HCT116 (cell line): ENCODE data around the gene ALB. TPM values are rescaled to one million over a fixed set of nuclear protein-coding genes. Genes with fewer than 3 reads are reported as not detected.

ENCODE experiments used
- ATAC-seq: fragments of 200-7000 bp; cut with Tn5 transposase; 2 replicates; pipeline ENCODE4 v1.9.1; 2020; ENCODE audit warnings: mild to moderate bottlenecking, moderate library complexity
- BruUV-seq: library from RNA; stranded (reverse); fragments of 400-500 nt; replicated peaks from 2 replicates; lab custom pipeline; 2021; lab: Mats Ljungman, UMichigan
- CTCF ChIA-PET: fragments of 300-600 bp; sonication (Branson Sonifier 250); formaldehyde crosslinking; loops from one replicate; lab custom pipeline; 2021; ENCODE audit warnings: antibody characterized with exemption; lab: Charles Lee
- POLR2A ChIA-PET: fragments of 300-600, 350-600 bp; sonication (Branson Sonifier 250); formaldehyde crosslinking; loops from one replicate; lab custom pipeline; 2021; ENCODE audit warnings: antibody characterized with exemption; lab: Charles Lee
- RAD21 ChIA-PET, 2 experiments: fragments of 300-600 bp; sonication (Branson Sonifier 250); formaldehyde crosslinking; loops; one replicate each; lab custom pipeline; 2023; ENCODE audit warnings: low total read pairs in 2 of 2; ENCODE audit not compliant: uncharacterized antibody in 2 of 2, unreplicated experiment in 2 of 2, low non-redundant PET in 1 of 2; lab: Charles Lee
- DNase-seq: peaks from one replicate; pipeline ENCODE4 v3.0.0-alpha.2; 2010; ENCODE audit warnings: low read depth, low spot score
- H2AFZ ChIP-seq: fragments of 200-600 bp; shearing (Covaris generic), sonication (generic); 2 replicates; pipeline ENCODE4 v1.6.1; 2017; ENCODE audit warnings: low read depth, mixed run types, mixed read lengths, antibody characterized with exemption, low read length; ENCODE audit not compliant: poor library complexity, severe bottlenecking
- H3K27ac ChIP-seq: 2 replicates; pipeline ENCODE4 v1.5.1; 2012; ENCODE audit warnings: low read depth, low read length
- H3K27me3 ChIP-seq: fragments of 200-600 bp; sonication (generic); 2 replicates; pipeline ENCODE4 v1.6.1; 2016; ENCODE audit warnings: mixed run types, low read length, mixed read lengths; ENCODE audit not compliant: insufficient read depth
- H3K36me3 ChIP-seq, 2 experiments: fragments of 200-500 bp in 1 of 2; fragments of 200-600 bp in 1 of 2; sonication (Bioruptor generic) in 1 of 2; sonication (generic) in 1 of 2; 2 replicates each; pipeline versions ENCODE4 v1.5.1 to v1.6.1; 2014 to 2016; ENCODE audit warnings: low read length in 2 of 2, inconsistent platforms in 1 of 2, mixed read lengths in 1 of 2, mixed run types in 1 of 2; ENCODE audit not compliant: insufficient read depth in 2 of 2, control insufficient read depth in 1 of 2
- H3K4me1 ChIP-seq, 2 experiments: fragments of 200-600 bp in 1 of 2; sonication (generic) in 1 of 2; 2 replicates each; pipeline versions ENCODE4 v1.5.1 to v1.6.1; 2012 to 2017; ENCODE audit warnings: low read length in 2 of 2, inconsistent platforms in 1 of 2, mild to moderate bottlenecking in 1 of 2, mixed read lengths in 1 of 2, mixed run types in 1 of 2, moderate library complexity in 1 of 2; ENCODE audit not compliant: insufficient read depth in 2 of 2, control insufficient read depth in 1 of 2
- H3K4me2 ChIP-seq: fragments of 200-600 bp; sonication (generic); 2 replicates; pipeline ENCODE4 v1.6.1; 2017; ENCODE audit warnings: mixed run types, low read length, mixed read lengths
- H3K4me3 ChIP-seq, 2 experiments: fragments of 200-600 bp in 1 of 2; sonication (generic) in 1 of 2; replicated peaks in 1 of 2; 2 replicates each; pipeline ENCODE4 v1.5.1; 2011 to 2016; ENCODE audit warnings: low read length in 2 of 2, control low read depth in 1 of 2, low read depth in 1 of 2, mild to moderate bottlenecking in 1 of 2, mixed read lengths in 1 of 2, mixed run types in 1 of 2
- H3K79me2 ChIP-seq: fragments of 200-600 bp; sonication (generic); 2 replicates; pipeline ENCODE4 v1.6.1; 2017; ENCODE audit warnings: mild to moderate bottlenecking, mixed run types, low read length, moderate library complexity, mixed read lengths; ENCODE audit not compliant: insufficient read depth
- H3K9ac ChIP-seq: fragments of 200-600 bp; sonication (generic); 2 replicates; pipeline ENCODE4 v1.6.1; 2016; ENCODE audit warnings: low read length, mixed read lengths
- H3K9me2 ChIP-seq: fragments of 200-600 bp; sonication (generic), shearing (Covaris generic); 2 replicates; pipeline ENCODE4 v1.6.1; 2017; ENCODE audit warnings: mixed run types, mild to moderate bottlenecking, moderate library complexity; ENCODE audit not compliant: insufficient read depth
- H3K9me3 ChIP-seq, 2 experiments: fragments of 200-500 bp in 1 of 2; fragments of 200-600 bp in 1 of 2; sonication (Bioruptor generic) in 1 of 2; sonication (generic) in 1 of 2; 2 replicates each; pipeline ENCODE4 v1.6.1; 2014 to 2017; ENCODE audit warnings: low read length in 2 of 2, mixed read lengths in 2 of 2, inconsistent platforms in 1 of 2, low read depth in 1 of 2, mild to moderate bottlenecking in 1 of 2, mixed run types in 1 of 2, moderate library complexity in 1 of 2; ENCODE audit not compliant: control insufficient read depth in 1 of 2, insufficient read depth in 1 of 2
- H4K20me1 ChIP-seq: fragments of 200-600 bp; sonication (generic), shearing (Covaris generic); 2 replicates; pipeline ENCODE4 v1.6.1; 2017; ENCODE audit warnings: mixed run types, mild to moderate bottlenecking, moderate library complexity; ENCODE audit not compliant: insufficient read depth
- ELF1 ChIP-seq: IDR thresholded peaks from 2 replicates; pipeline ENCODE4 v1.6.1; 2012; ENCODE audit warnings: low read depth, borderline replicate concordance
- EZH2 ChIP-seq: fragments of 200-600 bp; sonication (generic); IDR thresholded peaks from 2 replicates; pipeline ENCODE4 v1.6.1; 2017; ENCODE audit warnings: antibody characterized with exemption, mixed run types
- EZH2phosphoT487 ChIP-seq: fragments of 200-600 bp; IDR thresholded peaks from 2 replicates; pipeline ENCODE4 v1.6.1; 2018; ENCODE audit warnings: antibody characterized with exemption, borderline replicate concordance
- FOSL1 ChIP-seq: IDR thresholded peaks from 2 replicates; pipeline ENCODE4 v1.6.1; 2012; ENCODE audit warnings: low read depth
- JUND ChIP-seq: IDR thresholded peaks from 2 replicates; pipeline ENCODE4 v1.6.1; 2012
- YY1 ChIP-seq: IDR thresholded peaks from 2 replicates; pipeline ENCODE4 v1.6.1; 2011; ENCODE audit warnings: low read length, low read depth, moderate library complexity, mild to moderate bottlenecking; ENCODE audit not compliant: insufficient replicate concordance; ENCODE audit errors: extremely low read depth
- intact Hi-C: fragments of 100-400 bp; cut with micrococcal nuclease; formaldehyde crosslinking; loops from 2 replicates; pipeline ENCODE4 v1.10.0; 2022
- total RNA-seq: library from RNA; stranded (reverse); gene quantifications from one replicate; pipeline ENCODE4 v1.2.1, GENCODE V29; 2021; ENCODE audit not compliant: unreplicated experiment
- TF ChIP-seq, protein P1 (sequence below): IDR thresholded peaks from 2 replicates; pipeline ENCODE4 v1.6.1; 2011; ENCODE audit warnings: mild to moderate bottlenecking, low read length, moderate library complexity; ENCODE audit not compliant: insufficient replicate concordance; ENCODE audit errors: extremely low read depth

Gene ALB
- total RNA-seq, 1 experiment from 2014 or later: 26.7 TPM

GRCh38 chr4:73454920-73455319 is 50.8 kb downstream of the ALB start (continued):
- TF ChIP-seq ELF1: no peak

DNA sequence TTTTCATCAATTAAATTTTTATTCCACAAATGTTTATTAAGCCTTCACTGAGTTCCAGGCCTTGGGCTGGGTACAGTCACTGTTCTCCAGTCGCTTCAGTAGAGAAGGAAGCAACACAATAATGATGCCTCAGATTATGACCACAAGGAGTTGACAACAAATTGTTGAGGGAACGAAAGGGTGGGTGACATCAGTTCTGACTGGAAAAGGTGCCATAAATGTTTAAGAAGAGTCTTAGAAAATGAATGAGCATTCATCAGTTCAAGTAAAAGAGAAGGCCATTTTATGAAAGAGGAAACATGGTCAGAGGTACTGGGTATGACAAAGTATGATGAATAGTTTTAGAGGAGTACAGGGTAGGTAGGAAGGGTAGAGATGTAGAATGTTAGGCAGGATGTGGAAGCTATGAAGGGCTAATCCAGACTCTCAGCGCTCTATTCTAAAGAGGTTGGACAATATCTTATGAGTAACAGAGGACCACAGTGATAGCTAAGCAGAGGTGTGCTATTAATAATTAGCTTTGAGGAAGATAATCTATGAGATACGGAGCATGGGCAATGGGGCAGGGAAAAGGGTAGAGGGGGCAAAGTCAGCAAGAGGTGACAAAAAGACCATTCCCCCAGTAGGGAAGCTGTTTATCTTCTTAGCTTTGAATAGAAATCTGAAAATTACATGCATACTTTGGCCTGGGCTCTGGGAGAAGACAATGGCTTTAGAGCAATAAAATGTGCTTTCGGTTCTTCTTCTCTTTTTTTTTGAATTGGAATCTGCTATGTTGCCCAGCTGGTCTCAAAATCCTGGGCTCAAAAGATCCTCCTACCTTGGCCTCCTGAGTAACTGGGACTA is 52.3 kb downstream of the ALB start:
- Histone ChIP-seq H3K9me2 (no peaks in the 10 kb centered on the region), H3K27ac (no peak overlapping the region), H3K27me3 (no peaks in the 10 kb centered on the region), H3K36me3 (no peaks in the 10 kb centered on the region), H2AFZ (no peak overlapping the region), H3K4me2 (no peak overlapping the region), H3K4me1 (no peaks in the 10 kb centered on the region), H3K4me3 (no peak overlapping the region), H3K9me3 (no peaks in the 10 kb centered on the region), H3K9ac (no peak overlapping the region), H4K20me1 (no peaks in the 10 kb centered on the region), H3K79me2 (no peaks in the 10 kb centered on the region)
- no TSS peak for BruUV-seq
- TF ChIP-seq YY1 (no peak), JUND (no peak), EZH2phosphoT487 (no peak), EZH2 (no peak), FOSL1 (no peak)
- TF ChIP-seq, protein P1, sequence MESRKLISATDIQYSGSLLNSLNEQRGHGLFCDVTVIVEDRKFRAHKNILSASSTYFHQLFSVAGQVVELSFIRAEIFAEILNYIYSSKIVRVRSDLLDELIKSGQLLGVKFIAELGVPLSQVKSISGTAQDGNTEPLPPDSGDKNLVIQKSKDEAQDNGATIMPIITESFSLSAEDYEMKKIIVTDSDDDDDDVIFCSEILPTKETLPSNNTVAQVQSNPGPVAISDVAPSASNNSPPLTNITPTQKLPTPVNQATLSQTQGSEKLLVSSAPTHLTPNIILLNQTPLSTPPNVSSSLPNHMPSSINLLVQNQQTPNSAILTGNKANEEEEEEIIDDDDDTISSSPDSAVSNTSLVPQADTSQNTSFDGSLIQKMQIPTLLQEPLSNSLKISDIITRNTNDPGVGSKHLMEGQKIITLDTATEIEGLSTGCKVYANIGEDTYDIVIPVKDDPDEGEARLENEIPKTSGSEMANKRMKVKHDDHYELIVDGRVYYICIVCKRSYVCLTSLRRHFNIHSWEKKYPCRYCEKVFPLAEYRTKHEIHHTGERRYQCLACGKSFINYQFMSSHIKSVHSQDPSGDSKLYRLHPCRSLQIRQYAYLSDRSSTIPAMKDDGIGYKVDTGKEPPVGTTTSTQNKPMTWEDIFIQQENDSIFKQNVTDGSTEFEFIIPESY: no peak
- DNase-seq (no peak), ATAC-seq (no peak)
- ChIA-PET RAD21 (interaction anchor here in 1 of 2 experiments (0.6 kb wide), 1 partner anchor 198 kb away, joined by 4 read pairs; no protein-coding TSS in a partner anchor), CTCF (interaction anchor here (0.5 to 3.6 kb wide), 2 partner anchors 11 to 197 kb away, joined by 3 to 17 read pairs; no protein-coding TSS in a partner anchor), POLR2A (no interaction called here)
- intact Hi-C loops: no loop called here
